CD14-positive monocyte (primary cell): Measurements from ENCODE around the gene HSPB6. TPM values are rescaled to one million over a fixed set of nuclear protein-coding genes. Genes with fewer than 3 reads are reported as not detected.

Source experiments
- DNase-seq, 3 donors: peaks; one replicate each; pipeline ENCODE4 v3.0.0-alpha.2; 2011 to 2022
- H2AFZ ChIP-seq: 2 replicates; pipeline ENCODE4 v1.6.0; 2012; ENCODE audit warnings: mild to moderate bottlenecking, low read depth, low read length, inconsistent platforms; ENCODE audit not compliant: insufficient read depth, poor library complexity, severe bottlenecking
- H3K27ac ChIP-seq, 2 donors: 1 replicate in 1 of 2; 2 replicates in 1 of 2; pipeline ENCODE4 v1.5.1; 2012 to 2013; ENCODE audit warnings: low read length in 2 of 2, control low read depth in 1 of 2, inconsistent platforms in 1 of 2, low read depth in 1 of 2, mild to moderate bottlenecking in 1 of 2
- H3K27me3 ChIP-seq, 2 donors: one replicate each; pipeline versions ENCODE4 v1.6.0 to v1.6.1; 2011 to 2013; ENCODE audit warnings: low read length in 2 of 2; ENCODE audit not compliant: control insufficient read depth in 2 of 2, insufficient read depth in 2 of 2
- H3K36me3 ChIP-seq, 2 donors: replicated peaks in 1 of 2; 1 replicate in 1 of 2; 2 replicates in 1 of 2; pipeline versions ENCODE4 v1.5.1 to v1.6.1; 2012 to 2013; ENCODE audit warnings: low read length in 2 of 2, control low read depth in 1 of 2, inconsistent platforms in 1 of 2, mild to moderate bottlenecking in 1 of 2; ENCODE audit not compliant: insufficient read depth in 2 of 2, control insufficient read depth in 1 of 2
- H3K4me1 ChIP-seq, 2 donors: 1 replicate in 1 of 2; 2 replicates in 1 of 2; pipeline versions ENCODE4 v1.5.1 to v1.6.1; 2012 to 2013; ENCODE audit warnings: low read length in 2 of 2, control low read depth in 1 of 2, inconsistent platforms in 1 of 2, mild to moderate bottlenecking in 1 of 2, moderate library complexity in 1 of 2; ENCODE audit not compliant: insufficient read depth in 2 of 2, control insufficient read depth in 1 of 2
- H3K4me2 ChIP-seq: replicated peaks from 2 replicates; pipeline ENCODE3; 2012; ENCODE audit warnings: low read length, moderate library complexity, mild to moderate bottlenecking; ENCODE audit not compliant: poor library complexity, severe bottlenecking; ENCODE audit errors: extremely low read depth
- H3K4me3 ChIP-seq, 3 experiments: fragments of 200-600 bp in 1 of 3; sonication (generic) in 1 of 3; replicated peaks in 1 of 3; 1 replicate in 2 of 3; 2 replicates in 1 of 3; pipeline ENCODE4 v1.5.1; 2011 to 2013; ENCODE audit warnings: low read length in 3 of 3, mild to moderate bottlenecking in 3 of 3, control low read depth in 2 of 3, low read depth in 2 of 3, inconsistent platforms in 1 of 3, moderate library complexity in 1 of 3
- H3K79me2 ChIP-seq: 2 replicates; pipeline ENCODE4 v1.6.0; 2012; ENCODE audit warnings: mild to moderate bottlenecking, control low read depth, inconsistent platforms, low read length, moderate library complexity; ENCODE audit not compliant: insufficient read depth
- H3K9ac ChIP-seq: 2 replicates; pipeline ENCODE4 v1.6.0; 2017; ENCODE audit warnings: low read length, mild to moderate bottlenecking; ENCODE audit not compliant: insufficient read depth, poor library complexity, severe bottlenecking
- H3K9me3 ChIP-seq, 2 donors: replicated peaks in 1 of 2; 1 replicate in 1 of 2; 2 replicates in 1 of 2; pipeline versions ENCODE4 v1.5.1 to v1.6.1; 2012 to 2013; ENCODE audit warnings: low read length in 2 of 2, control low read depth in 1 of 2; ENCODE audit not compliant: control insufficient read depth in 1 of 2, insufficient read depth in 1 of 2
- H4K20me1 ChIP-seq: 2 replicates; pipeline ENCODE4 v1.6.0; 2012; ENCODE audit warnings: mild to moderate bottlenecking, low read length, control low read depth, moderate library complexity; ENCODE audit not compliant: insufficient read depth
- H3K27ac Mint-ChIP-seq, 7 donors: one replicate each; pipeline ENCODE4 v1.8.0; 2020; ENCODE audit warnings: mild to moderate bottlenecking in 7 of 7, mixed read lengths in 7 of 7, moderate library complexity in 6 of 7, inconsistent platforms in 2 of 7
- H3K27me3 Mint-ChIP-seq, 3 donors: one replicate each; pipeline ENCODE4 v1.8.0; 2021 to 2022; ENCODE audit warnings: low read depth in 3 of 3, mild to moderate bottlenecking in 3 of 3, mixed read lengths in 3 of 3, moderate library complexity in 3 of 3, inconsistent platforms in 1 of 3
- H3K36me3 Mint-ChIP-seq, 2 donors: one replicate each; pipeline ENCODE4 v1.8.0; 2020; ENCODE audit warnings: mixed read lengths in 2 of 2, inconsistent platforms in 1 of 2, mild to moderate bottlenecking in 1 of 2
- H3K4me1 Mint-ChIP-seq: one replicate; pipeline ENCODE4 v1.8.0; 2020; ENCODE audit warnings: mild to moderate bottlenecking, mixed read lengths
- H3K4me3 Mint-ChIP-seq, 2 donors: one replicate each; pipeline ENCODE4 v1.8.0; 2020; ENCODE audit warnings: mild to moderate bottlenecking in 2 of 2, mixed read lengths in 2 of 2, moderate library complexity in 1 of 2
- H3K9me3 Mint-ChIP-seq, 7 donors: one replicate each; pipeline ENCODE4 v1.8.0; 2020 to 2022; ENCODE audit warnings: mixed read lengths in 7 of 7, mild to moderate bottlenecking in 6 of 7, moderate library complexity in 6 of 7, inconsistent platforms in 2 of 7
- CTCF ChIP-seq: fragments of 200-600 bp; IDR thresholded peaks from one replicate; pipeline ENCODE4 v1.8.0; 2022; ENCODE audit warnings: antibody characterized with exemption, mild to moderate bottlenecking
- WGBS: methylation state at CpG from one replicate; pipeline ENCODE4 v1.1.5; 2013; ENCODE audit warnings: missing lambda C conversion rate; ENCODE audit not compliant: insufficient coverage; 5-methylcytosine and 5-hydroxymethylcytosine counted together
- intact Hi-C, 2 donors: fragments of 100-400 bp; cut with micrococcal nuclease; formaldehyde crosslinking; loops; one replicate each; pipeline versions ENCODE4 v1.15.0 to v1.15.1; 2023
- polyA plus RNA-seq, 3 donors: library from polyadenylated mRNA; depleted of rRNA in 1 of 3; unstranded in 2 of 3; stranded (reverse) in 1 of 3; fragments of 300-500 nt in 2 of 3; fragments of >200 nt in 1 of 3; fragmentation: Illumina TruSeq in 2 of 3; gene quantifications; 1 replicate in 2 of 3; 2 replicates in 1 of 3; pipeline ENCODE4 v1.2.3, GENCODE V29; 2012 to 2021

The HSPB6 gene
- polyA plus RNA-seq, 3 donors = not detected

- intact Hi-C loops = no loop called here
- no peak overlapping the region for H3K27ac ChIP-seq
- no peak for DNase-seq
- TF ChIP-seq CTCF = no peak
- H3K4me3 ChIP-seq = no peak overlapping the region
- peaks cover 59% of the 10 kb centered on the region for H4K20me1 ChIP-seq
- no peak overlapping the region for H3K27ac Mint-ChIP-seq
- H2AFZ ChIP-seq = no peak overlapping the region
- no peaks in the 10 kb centered on the region for H3K4me1 ChIP-seq
- H3K27me3 Mint-ChIP-seq = peaks cover 0 to 3% (median 2%) of the 10 kb centered on the region in 3 donors
- no peaks in the 10 kb centered on the region for H3K79me2 ChIP-seq
- no peaks in the 10 kb centered on the region for H3K9me3 ChIP-seq
- no peaks in the 10 kb centered on the region for H3K27me3 ChIP-seq
- H3K9ac ChIP-seq = no peak overlapping the region
- peaks cover 99 to 100% of the 10 kb centered on the region in 2 donors for H3K36me3 ChIP-seq
- H3K4me2 ChIP-seq = no peak overlapping the region
- no peak overlapping the region for H3K4me3 Mint-ChIP-seq
- WGBS = 96% methylated on average over 14 of the region's 25 CpGs
- no peaks in the 10 kb centered on the region for H3K9me3 Mint-ChIP-seq
- peaks cover 90 to 99% of the 10 kb centered on the region in 2 donors for H3K36me3 Mint-ChIP-seq
- H3K4me1 Mint-ChIP-seq = no peaks in the 10 kb centered on the region
Measured at GRCh38 chr19:35727053-35727955, 29.5 kb downstream of the HSPB6 start.

DNA sequence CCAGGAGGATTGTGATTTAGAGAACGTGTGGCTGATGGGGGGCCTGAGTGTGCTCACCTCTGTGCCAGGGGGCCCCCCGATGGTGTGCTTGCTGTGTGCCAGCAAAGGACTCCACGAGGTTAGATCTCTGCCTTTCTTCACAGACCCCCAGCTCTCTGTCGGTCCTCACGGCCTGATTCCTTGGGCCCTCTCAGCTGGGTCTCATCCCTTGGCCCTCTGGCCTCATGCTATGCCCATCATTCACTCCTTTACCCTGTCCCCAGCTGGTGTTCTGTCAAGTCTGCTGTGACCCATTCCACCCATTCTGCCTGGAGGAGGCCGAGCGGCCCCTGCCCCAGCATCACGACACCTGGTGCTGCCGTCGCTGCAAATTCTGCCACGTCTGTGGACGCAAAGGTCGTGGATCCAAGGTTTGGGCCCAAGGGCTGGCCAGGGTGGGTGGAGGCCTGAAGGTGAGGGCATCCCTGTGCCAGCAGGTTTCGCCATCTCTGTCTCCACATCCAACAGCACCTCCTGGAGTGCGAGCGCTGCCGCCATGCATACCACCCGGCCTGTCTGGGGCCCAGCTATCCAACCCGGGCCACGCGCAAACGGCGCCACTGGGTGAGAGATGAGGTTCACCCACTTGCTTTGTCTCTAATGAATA lies 31.5 kb downstream of the HSPB6 start:
- Mint-ChIP-seq H3K4me1 (no peaks in the 10 kb centered on the region), H3K27ac (peak overlapping the region in 3 of 7 donors; percentile 30 to 66 (median 64)), H3K27me3 (peaks cover 0 to 2% (median 2%) of the 10 kb centered on the region in 3 donors), H3K36me3 (peaks cover 87 to 98% of the 10 kb centered on the region in 2 donors), H3K4me3 (no peak overlapping the region), H3K9me3 (no peaks in the 10 kb centered on the region)
- 100% methylated on average over 5 of the region's 23 CpGs for WGBS
- H4K20me1 ChIP-seq = peaks cover 49% of the 10 kb centered on the region
- no peak overlapping the region for H3K27ac ChIP-seq
- no peak overlapping the region for H3K4me3 ChIP-seq
- no peaks in the 10 kb centered on the region for H3K9me3 ChIP-seq
- peaks cover 95 to 99% of the 10 kb centered on the region in 2 donors for H3K36me3 ChIP-seq
- no peak overlapping the region for H3K9ac ChIP-seq
- TF ChIP-seq CTCF = no peak
- no peak for DNase-seq
- intact Hi-C loops = no loop called here
- H3K79me2 ChIP-seq = peaks cover 10% of the 10 kb centered on the region
- H3K4me1 ChIP-seq = no peaks in the 10 kb centered on the region
- no peaks in the 10 kb centered on the region for H3K27me3 ChIP-seq
- H2AFZ ChIP-seq = no peak overlapping the region
- no peak overlapping the region for H3K4me2 ChIP-seq
